H9 (cell line): ENCODE results near the gene MRPL1. TPM values are rescaled to one million over a fixed set of nuclear protein-coding genes. Genes with fewer than 3 reads are reported as not detected.

Source experiments
- DNase-seq: peaks from one replicate; pipeline ENCODE4 v3.0.0-alpha.2; 2017
- H2AFZ ChIP-seq: one replicate; pipeline ENCODE4 v1.6.1; 2013; ENCODE audit warnings: mild to moderate bottlenecking, low read length, control low read depth, moderate library complexity
- H2AK5ac ChIP-seq: 2 replicates; pipeline ENCODE4 v1.6.1; 2013; ENCODE audit warnings: low read length, control low read depth, mixed read lengths; ENCODE audit not compliant: insufficient read length
- H2BK120ac ChIP-seq: one replicate; pipeline ENCODE4 v1.6.1; 2013; ENCODE audit warnings: low read depth, mild to moderate bottlenecking, low read length, control low read depth, inconsistent platforms; ENCODE audit not compliant: poor library complexity, severe bottlenecking
- H2BK12ac ChIP-seq: 2 replicates; pipeline ENCODE4 v1.6.1; 2013; ENCODE audit warnings: low read length, control low read depth, mixed read lengths, low read depth; ENCODE audit not compliant: insufficient read length
- H2BK15ac ChIP-seq: 2 replicates; pipeline ENCODE4 v1.6.1; 2013; ENCODE audit warnings: low read depth, low read length, control low read depth
- H2BK20ac ChIP-seq: one replicate; pipeline ENCODE4 v1.6.1; 2013; ENCODE audit warnings: low read depth, mild to moderate bottlenecking, low read length, control low read depth, inconsistent platforms; ENCODE audit not compliant: poor library complexity, severe bottlenecking
- H2BK5ac ChIP-seq: 2 replicates; pipeline ENCODE4 v1.6.1; 2013; ENCODE audit warnings: low read length, control low read depth, mixed read lengths; ENCODE audit not compliant: insufficient read length
- H3K14ac ChIP-seq: 2 replicates; pipeline ENCODE4 v1.6.1; 2013; ENCODE audit warnings: low read length, control low read depth; ENCODE audit not compliant: insufficient read depth
- H3K18ac ChIP-seq: 2 replicates; pipeline ENCODE4 v1.6.1; 2013; ENCODE audit warnings: low read depth, mild to moderate bottlenecking, mixed read lengths, low read length, control low read depth; ENCODE audit not compliant: insufficient read length
- H3K23ac ChIP-seq: 2 replicates; pipeline ENCODE4 v1.6.1; 2013; ENCODE audit warnings: low read length, control low read depth, mixed read lengths, low read depth; ENCODE audit not compliant: insufficient read length
- H3K23me2 ChIP-seq: 2 replicates; pipeline ENCODE4 v1.6.1; 2013; ENCODE audit warnings: low read depth, mild to moderate bottlenecking, mixed read lengths, low read length, control low read depth; ENCODE audit not compliant: insufficient read length, poor library complexity, severe bottlenecking
- H3K27ac ChIP-seq: 2 replicates; pipeline ENCODE4 v1.5.1; 2013; ENCODE audit warnings: low read length, control low read depth, mixed read lengths, low read depth; ENCODE audit not compliant: insufficient read length
- H3K27me3 ChIP-seq: 2 replicates; pipeline ENCODE4 v1.6.1; 2013; ENCODE audit warnings: low read length, control low read depth, inconsistent platforms; ENCODE audit not compliant: insufficient read depth
- H3K4ac ChIP-seq: 2 replicates; pipeline ENCODE4 v1.6.1; 2013; ENCODE audit warnings: low read depth, mild to moderate bottlenecking, control low read depth, inconsistent platforms, low read length, moderate library complexity
- H3K4me1 ChIP-seq: 2 replicates; pipeline ENCODE4 v1.6.1; 2013; ENCODE audit warnings: low read length, control low read depth, inconsistent platforms; ENCODE audit not compliant: insufficient read depth
- H3K4me2 ChIP-seq: 2 replicates; pipeline ENCODE4 v1.6.1; 2013; ENCODE audit warnings: low read length, control low read depth, mixed read lengths; ENCODE audit not compliant: insufficient read length, insufficient read depth
- H3K56ac ChIP-seq: 2 replicates; pipeline ENCODE4 v1.6.1; 2013; ENCODE audit warnings: low read depth, mild to moderate bottlenecking, mixed read lengths, low read length, control low read depth; ENCODE audit not compliant: insufficient read length
- H3K79me1 ChIP-seq: 2 replicates; pipeline ENCODE4 v1.6.1; 2013; ENCODE audit warnings: low read depth, mild to moderate bottlenecking, moderate library complexity, low read length, control low read depth, inconsistent platforms; ENCODE audit not compliant: insufficient read depth, poor library complexity, severe bottlenecking
- H3K79me2 ChIP-seq: 2 replicates; pipeline ENCODE4 v1.6.1; 2013; ENCODE audit warnings: low read length, control low read depth, inconsistent platforms; ENCODE audit not compliant: insufficient read depth
- H3K9ac ChIP-seq: 2 replicates; pipeline ENCODE4 v1.6.1; 2013; ENCODE audit warnings: low read length, control low read depth, mixed read lengths; ENCODE audit not compliant: insufficient read length; ENCODE audit errors: extremely low read depth
- H3K9me3 ChIP-seq: one replicate; pipeline ENCODE4 v1.6.1; 2013; ENCODE audit warnings: low read depth, low read length, inconsistent platforms; ENCODE audit not compliant: control insufficient read depth
- H3T11ph ChIP-seq: one replicate; pipeline ENCODE4 v1.6.1; 2013; ENCODE audit warnings: mild to moderate bottlenecking, low read length, control low read depth, inconsistent platforms
- H4K20me1 ChIP-seq: one replicate; pipeline ENCODE4 v1.6.1; 2013; ENCODE audit not compliant: control insufficient read depth, insufficient read length, insufficient read depth
- H4K5ac ChIP-seq: 2 replicates; pipeline ENCODE4 v1.6.1; 2013; ENCODE audit warnings: low read depth, mild to moderate bottlenecking, mixed read lengths, low read length, control low read depth; ENCODE audit not compliant: insufficient read length
- H4K8ac ChIP-seq: replicated peaks from 2 replicates; pipeline ENCODE4 v1.6.1; 2013; ENCODE audit warnings: low read length, control low read depth, mixed read lengths, low read depth; ENCODE audit not compliant: insufficient read length
- H4K91ac ChIP-seq: 2 replicates; pipeline ENCODE4 v1.6.1; 2013; ENCODE audit warnings: low read depth, mild to moderate bottlenecking, moderate library complexity, mixed read lengths, low read length, control low read depth; ENCODE audit not compliant: insufficient read length
- H3K27ac Mint-ChIP-seq, 3 experiments: 2 replicates in 2 of 3; 3 replicates in 1 of 3; pipeline ENCODE4 v1.8.0; 2020 to 2021; ENCODE audit warnings: mixed read lengths in 3 of 3, mild to moderate bottlenecking in 1 of 3, moderate library complexity in 1 of 3
- H3K27me3 Mint-ChIP-seq: 2 replicates; pipeline ENCODE4 v1.8.0; 2021; ENCODE audit warnings: low read depth, mild to moderate bottlenecking, moderate library complexity, mixed read lengths
- H3K36me3 Mint-ChIP-seq, 3 experiments: 2 replicates in 2 of 3; 3 replicates in 1 of 3; pipeline ENCODE4 v1.8.0; 2020 to 2021; ENCODE audit warnings: low read depth in 3 of 3, mixed read lengths in 3 of 3; ENCODE audit not compliant: insufficient read depth in 1 of 3
- H3K4me1 Mint-ChIP-seq, 2 experiments: 2 replicates each; pipeline ENCODE4 v1.8.0; 2020; ENCODE audit warnings: mixed read lengths in 2 of 2
- H3K4me3 Mint-ChIP-seq, 2 experiments: 2 replicates in 1 of 2; 3 replicates in 1 of 2; pipeline ENCODE4 v1.8.0; 2020 to 2021; ENCODE audit warnings: mild to moderate bottlenecking in 2 of 2, mixed read lengths in 2 of 2, moderate library complexity in 1 of 2
- H3K9me3 Mint-ChIP-seq, 2 experiments: 2 replicates in 1 of 2; 3 replicates in 1 of 2; pipeline ENCODE4 v1.8.0; 2020; ENCODE audit warnings: mild to moderate bottlenecking in 2 of 2, mixed read lengths in 2 of 2, moderate library complexity in 1 of 2
- WGBS: extraction: QIAGEN DNeasy Blood & Tissue Kit; methylation state at CpG from one replicate; pipeline ENCODE4 v1.1.7; 2013; ENCODE audit warnings: missing lambda C conversion rate, low lambda C conversion rate, mixed read lengths; ENCODE audit not compliant: insufficient read length; ENCODE audit errors: extremely low coverage; 5-methylcytosine and 5-hydroxymethylcytosine counted together
- total RNA-seq: library from RNA; stranded (reverse); gene quantifications from 2 replicates; pipeline ENCODE4 v1.2.1, GENCODE V29; 2021
- TF ChIP-seq, protein P1 (sequence below): fragments of 200-600 bp; sonication (generic); conservative IDR thresholded peaks from 3 replicates; pipeline ENCODE4 v1.8.0; 2021; ENCODE audit warnings: antibody characterized with exemption, mild to moderate bottlenecking

Gene MRPL1
- total RNA-seq, 1 experiment from 2014 or later, result 39.0 TPM

DNA sequence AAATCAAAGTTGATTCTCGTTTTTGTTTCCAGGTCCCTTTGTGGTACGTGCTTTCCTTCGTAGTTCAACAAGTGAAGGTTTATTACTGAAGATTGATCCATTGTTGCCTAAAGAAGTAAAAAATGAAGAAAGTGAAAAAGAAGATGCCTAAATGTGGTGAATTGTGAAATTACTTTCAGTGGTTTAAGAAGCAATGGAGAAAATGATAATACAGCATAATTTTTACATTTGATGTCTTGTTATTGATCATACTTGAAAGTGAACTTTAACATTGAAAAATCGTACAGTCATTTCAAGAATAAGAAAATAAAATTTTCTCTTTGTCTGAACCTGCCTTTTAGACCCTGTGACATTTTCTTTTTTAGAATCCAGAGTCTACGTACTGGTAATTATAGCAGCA lies 89.8 kb downstream of the MRPL1 start:
- Histone ChIP-seq H2AFZ (no peak overlapping the region), H3K79me1 (no peaks in the 10 kb centered on the region), H4K8ac (no peak overlapping the region), H3K14ac (no peak overlapping the region), H3K27me3 (no peaks in the 10 kb centered on the region), H2BK5ac (no peak overlapping the region), H3K56ac (no peak overlapping the region), H3K4ac (no peak overlapping the region), H3K79me2 (no peaks in the 10 kb centered on the region), H3T11ph (no peak overlapping the region), H2AK5ac (no peak overlapping the region), H3K27ac (no peak overlapping the region), H3K18ac (no peak overlapping the region), H3K23me2 (no peaks in the 10 kb centered on the region), H3K9me3 (no peaks in the 10 kb centered on the region), H2BK20ac (no peak overlapping the region), H4K20me1 (no peaks in the 10 kb centered on the region), H2BK120ac (no peak overlapping the region), H2BK12ac (no peak overlapping the region), H4K91ac (no peak overlapping the region), H3K4me2 (no peak overlapping the region), H3K4me1 (no peaks in the 10 kb centered on the region), H3K23ac (no peak overlapping the region), H2BK15ac (no peak overlapping the region), H4K5ac (no peak overlapping the region), H3K9ac (no peak overlapping the region)
- Mint-ChIP-seq H3K36me3 (peaks cover 0 to 7% (median 0%) of the 10 kb centered on the region in 3 experiments; a peak in 3 of 7 replicates), H3K27ac (no peak overlapping the region), H3K27me3 (no peaks in the 10 kb centered on the region), H3K4me1 (no peaks in the 10 kb centered on the region), H3K4me3 (no peak overlapping the region), H3K9me3 (no peaks in the 10 kb centered on the region)
- DNase-seq, result no peak
- no CpG with 5 or more reads among the region's 5 CpGs for WGBS
- TF ChIP-seq, protein P1, sequence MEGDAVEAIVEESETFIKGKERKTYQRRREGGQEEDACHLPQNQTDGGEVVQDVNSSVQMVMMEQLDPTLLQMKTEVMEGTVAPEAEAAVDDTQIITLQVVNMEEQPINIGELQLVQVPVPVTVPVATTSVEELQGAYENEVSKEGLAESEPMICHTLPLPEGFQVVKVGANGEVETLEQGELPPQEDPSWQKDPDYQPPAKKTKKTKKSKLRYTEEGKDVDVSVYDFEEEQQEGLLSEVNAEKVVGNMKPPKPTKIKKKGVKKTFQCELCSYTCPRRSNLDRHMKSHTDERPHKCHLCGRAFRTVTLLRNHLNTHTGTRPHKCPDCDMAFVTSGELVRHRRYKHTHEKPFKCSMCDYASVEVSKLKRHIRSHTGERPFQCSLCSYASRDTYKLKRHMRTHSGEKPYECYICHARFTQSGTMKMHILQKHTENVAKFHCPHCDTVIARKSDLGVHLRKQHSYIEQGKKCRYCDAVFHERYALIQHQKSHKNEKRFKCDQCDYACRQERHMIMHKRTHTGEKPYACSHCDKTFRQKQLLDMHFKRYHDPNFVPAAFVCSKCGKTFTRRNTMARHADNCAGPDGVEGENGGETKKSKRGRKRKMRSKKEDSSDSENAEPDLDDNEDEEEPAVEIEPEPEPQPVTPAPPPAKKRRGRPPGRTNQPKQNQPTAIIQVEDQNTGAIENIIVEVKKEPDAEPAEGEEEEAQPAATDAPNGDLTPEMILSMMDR, result no peak
